ENCODE results near the gene PIBF1. TPM values are rescaled to one million over a fixed set of nuclear protein-coding genes. Genes with fewer than 3 reads are reported as not detected.

The PIBF1 gene
- polyA plus RNA-seq, 4 donors: 9.2 to 15.9 (median 10.5) TPM

- no peak overlapping the region for H3K4me3 ChIP-seq (ENCODE audit: low read depth in 1 of 3, low read length in 3 of 3)
- 88 to 96% (median 91%) methylated on average over 1 of the region's 1 CpG for WGBS, 3 donors
- H3K9me3 ChIP-seq (ENCODE audit: control insufficient read depth in 2 of 2, insufficient read depth in 1 of 2, low read depth in 1 of 2, low read length in 1 of 2): no peaks in the 10 kb centered on the region
- DNase-seq (no peak), FAIRE-seq (peak; percentile 65)
- no peaks in the 10 kb centered on the region for H3K27me3 ChIP-seq (ENCODE audit: control insufficient read depth in 3 of 3, insufficient read depth in 3 of 3, low read length in 3 of 3)
- peaks cover 0 to 15% (median 0%) of the 10 kb centered on the region in 3 donors for H3K36me3 ChIP-seq (ENCODE audit: control insufficient read depth in 3 of 3, insufficient read depth in 2 of 3, low read depth in 1 of 3, low read length in 3 of 3)
- H3K27ac ChIP-seq (ENCODE audit: low read depth in 1 of 3, low read length in 2 of 3): no peak overlapping the region
- peaks cover 0 to 3% (median 0%) of the 10 kb centered on the region in 3 donors for H3K4me1 ChIP-seq (ENCODE audit: control insufficient read depth in 3 of 3, insufficient read depth in 2 of 3, low read depth in 1 of 3, low read length in 2 of 3)
Measured at GRCh38 chr13:73015805-73016204, 233.9 kb downstream of the PIBF1 start.

GRCh38 chr13:73018336-73018735 is 236.4 kb downstream of the PIBF1 start:
- FAIRE-seq (no peak), DNase-seq (no peak)
- Histone ChIP-seq H3K4me3 (ENCODE audit: low read depth in 1 of 3, low read length in 3 of 3) (no peak overlapping the region), H3K36me3 (ENCODE audit: control insufficient read depth in 3 of 3, insufficient read depth in 2 of 3, low read depth in 1 of 3, low read length in 3 of 3) (peaks cover 0 to 15% (median 0%) of the 10 kb centered on the region in 3 donors), H3K27me3 (ENCODE audit: control insufficient read depth in 3 of 3, insufficient read depth in 3 of 3, low read length in 3 of 3) (no peaks in the 10 kb centered on the region), H3K9me3 (ENCODE audit: control insufficient read depth in 2 of 2, insufficient read depth in 1 of 2, low read depth in 1 of 2, low read length in 1 of 2) (no peaks in the 10 kb centered on the region), H3K4me1 (ENCODE audit: control insufficient read depth in 3 of 3, insufficient read depth in 2 of 3, low read depth in 1 of 3, low read length in 2 of 3) (no peaks in the 10 kb centered on the region), H3K27ac (ENCODE audit: low read depth in 1 of 3, low read length in 2 of 3) (no peak overlapping the region)
- WGBS, 3 donors: 75 to 95% (median 79%) methylated on average over 1 of the region's 1 CpG

DNA sequence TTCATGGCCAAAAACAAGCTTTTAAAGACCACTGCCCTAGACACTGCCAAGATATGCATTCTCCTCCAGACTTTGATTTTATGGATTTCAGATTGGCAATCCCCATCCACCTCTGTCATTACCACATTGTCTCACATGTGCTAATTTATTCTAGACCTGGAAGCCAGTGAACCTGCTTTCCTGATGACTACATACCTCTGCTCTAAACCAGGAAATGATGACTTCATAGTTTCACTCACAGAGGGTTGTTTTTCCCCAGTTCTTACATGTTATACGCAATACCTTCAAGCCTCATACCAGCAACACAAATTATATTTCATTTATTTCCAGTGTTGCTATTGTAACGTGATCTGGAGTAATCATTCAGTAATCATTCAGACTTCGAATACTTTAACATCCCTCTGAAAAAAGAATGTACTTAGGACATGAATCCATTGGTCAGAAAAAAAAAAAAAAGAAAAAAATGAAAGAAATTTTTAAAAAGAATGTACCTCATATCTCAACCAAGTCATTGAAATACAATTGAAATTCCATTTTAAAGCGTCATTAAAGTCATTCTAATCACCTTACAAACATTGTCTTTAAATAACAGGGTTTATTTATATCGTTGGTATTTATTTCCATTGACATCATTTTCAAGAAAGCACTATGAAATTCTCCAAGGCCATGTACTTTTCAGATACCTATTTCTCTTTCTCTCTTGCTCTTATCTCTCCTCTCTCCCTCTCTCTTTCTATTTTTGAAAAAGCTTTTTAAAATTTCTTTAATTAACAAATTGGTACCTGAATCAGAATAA is 243.5 kb downstream of the PIBF1 start:
- H3K27me3 ChIP-seq (ENCODE audit: control insufficient read depth in 3 of 3, insufficient read depth in 3 of 3, low read length in 3 of 3): no peaks in the 10 kb centered on the region
- no peak overlapping the region for H3K27ac ChIP-seq (ENCODE audit: low read depth in 1 of 3, low read length in 2 of 3)
- no peaks in the 10 kb centered on the region for H3K4me1 ChIP-seq (ENCODE audit: control insufficient read depth in 3 of 3, insufficient read depth in 2 of 3, low read depth in 1 of 3, low read length in 2 of 3)
- WGBS, 3 donors: 83 to 89% (median 86%) methylated on average over 5 of the region's 5 CpGs
- H3K36me3 ChIP-seq (ENCODE audit: control insufficient read depth in 3 of 3, insufficient read depth in 2 of 3, low read depth in 1 of 3, low read length in 3 of 3): no peaks in the 10 kb centered on the region
- no peaks in the 10 kb centered on the region for H3K9me3 ChIP-seq (ENCODE audit: control insufficient read depth in 2 of 2, insufficient read depth in 1 of 2, low read depth in 1 of 2, low read length in 1 of 2)
- H3K4me3 ChIP-seq (ENCODE audit: low read depth in 1 of 3, low read length in 3 of 3): no peak overlapping the region
- DNase-seq (no peak), FAIRE-seq (peak; percentile 23)

DNA sequence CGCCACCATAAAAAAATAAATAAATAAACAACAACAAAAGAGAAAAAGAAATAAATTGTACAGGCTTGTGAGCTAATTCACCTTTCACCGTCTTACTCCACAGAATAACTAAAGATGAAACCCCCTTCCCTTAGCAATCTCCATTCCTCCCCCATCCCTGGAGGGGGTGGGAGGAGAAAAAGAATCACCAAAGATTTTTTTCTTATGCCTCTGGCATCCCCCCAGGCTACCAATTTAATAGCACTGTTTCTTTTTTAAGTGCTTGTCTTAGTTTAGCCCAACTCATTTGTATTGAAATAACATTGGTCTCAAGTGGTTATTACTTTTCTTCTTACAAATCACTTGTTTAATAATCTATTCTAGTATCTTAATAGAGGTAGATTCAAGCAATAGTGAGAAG is 253.0 kb downstream of the PIBF1 start:
- H3K4me1 ChIP-seq (ENCODE audit: control insufficient read depth in 3 of 3, insufficient read depth in 2 of 3, low read depth in 1 of 3, low read length in 2 of 3): peaks cover 0 to 8% (median 0%) of the 10 kb centered on the region in 3 donors
- no peak overlapping the region for H3K27ac ChIP-seq (ENCODE audit: low read depth in 1 of 3, low read length in 2 of 3)
- DNase-seq: no peak
- no peaks in the 10 kb centered on the region for H3K9me3 ChIP-seq (ENCODE audit: control insufficient read depth in 2 of 2, insufficient read depth in 1 of 2, low read depth in 1 of 2, low read length in 1 of 2)
- 95 to 100% (median 97%) methylated on average over 2 of the region's 2 CpGs for WGBS, 3 donors
- no peak overlapping the region for H3K4me3 ChIP-seq (ENCODE audit: low read depth in 1 of 3, low read length in 3 of 3)
- FAIRE-seq: no peak
- no peaks in the 10 kb centered on the region for H3K36me3 ChIP-seq (ENCODE audit: control insufficient read depth in 3 of 3, insufficient read depth in 2 of 3, low read depth in 1 of 3, low read length in 3 of 3)
- no peaks in the 10 kb centered on the region for H3K27me3 ChIP-seq (ENCODE audit: control insufficient read depth in 3 of 3, insufficient read depth in 3 of 3, low read length in 3 of 3)

- no peaks in the 10 kb centered on the region for H3K27me3 ChIP-seq (ENCODE audit: control insufficient read depth in 3 of 3, insufficient read depth in 3 of 3, low read length in 3 of 3)
- DNase-seq (no peak), FAIRE-seq (no peak)
- no peak overlapping the region for H3K27ac ChIP-seq (ENCODE audit: low read depth in 1 of 3, low read length in 2 of 3)
- no peak overlapping the region for H3K4me3 ChIP-seq (ENCODE audit: low read depth in 1 of 3, low read length in 3 of 3)
- no peaks in the 10 kb centered on the region for H3K9me3 ChIP-seq (ENCODE audit: control insufficient read depth in 2 of 2, insufficient read depth in 1 of 2, low read depth in 1 of 2, low read length in 1 of 2)
- H3K4me1 ChIP-seq (ENCODE audit: control insufficient read depth in 3 of 3, insufficient read depth in 2 of 3, low read depth in 1 of 3, low read length in 2 of 3): peaks cover 0 to 8% (median 0%) of the 10 kb centered on the region in 3 donors
- 66 to 79% (median 79%) methylated on average over 2 of the region's 2 CpGs for WGBS, 3 donors
- no peaks in the 10 kb centered on the region for H3K36me3 ChIP-seq (ENCODE audit: control insufficient read depth in 3 of 3, insufficient read depth in 2 of 3, low read depth in 1 of 3, low read length in 3 of 3)
Measured at GRCh38 chr13:73035660-73036059, 253.7 kb downstream of the PIBF1 start.

DNA sequence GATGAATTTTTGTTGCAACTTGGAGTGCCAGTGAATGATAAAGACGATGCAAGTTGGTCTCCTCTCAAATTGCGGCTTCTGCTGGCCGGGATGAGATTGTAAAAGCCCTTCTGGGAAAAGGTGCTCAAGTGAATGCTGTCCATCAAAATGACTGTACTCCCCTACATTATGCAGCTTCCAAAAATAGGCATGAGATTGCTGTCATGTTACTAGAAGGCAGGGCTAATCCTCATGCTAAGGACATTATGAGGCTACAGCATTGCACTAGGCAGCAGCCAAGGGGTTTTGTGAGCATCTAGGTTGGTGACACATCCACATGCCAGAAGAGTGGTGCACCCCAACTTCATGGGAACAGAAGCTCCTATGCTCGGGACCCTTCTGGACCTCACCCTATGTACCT is 254.6 kb downstream of the PIBF1 start:
- H3K4me1 ChIP-seq (ENCODE audit: control insufficient read depth in 3 of 3, insufficient read depth in 2 of 3, low read depth in 1 of 3, low read length in 2 of 3): peaks cover 0 to 10% (median 0%) of the 10 kb centered on the region in 3 donors
- no peaks in the 10 kb centered on the region for H3K36me3 ChIP-seq (ENCODE audit: control insufficient read depth in 3 of 3, insufficient read depth in 2 of 3, low read depth in 1 of 3, low read length in 3 of 3)
- WGBS, 3 donors: 95 to 97% (median 97%) methylated on average over 4 of the region's 4 CpGs
- H3K4me3 ChIP-seq (ENCODE audit: low read depth in 1 of 3, low read length in 3 of 3): no peak overlapping the region
- H3K9me3 ChIP-seq (ENCODE audit: control insufficient read depth in 2 of 2, insufficient read depth in 1 of 2, low read depth in 1 of 2, low read length in 1 of 2): no peaks in the 10 kb centered on the region
- DNase-seq (no peak), FAIRE-seq (no peak)
- H3K27me3 ChIP-seq (ENCODE audit: control insufficient read depth in 3 of 3, insufficient read depth in 3 of 3, low read length in 3 of 3): no peaks in the 10 kb centered on the region
- H3K27ac ChIP-seq (ENCODE audit: low read depth in 1 of 3, low read length in 2 of 3): no peak overlapping the region

DNA sequence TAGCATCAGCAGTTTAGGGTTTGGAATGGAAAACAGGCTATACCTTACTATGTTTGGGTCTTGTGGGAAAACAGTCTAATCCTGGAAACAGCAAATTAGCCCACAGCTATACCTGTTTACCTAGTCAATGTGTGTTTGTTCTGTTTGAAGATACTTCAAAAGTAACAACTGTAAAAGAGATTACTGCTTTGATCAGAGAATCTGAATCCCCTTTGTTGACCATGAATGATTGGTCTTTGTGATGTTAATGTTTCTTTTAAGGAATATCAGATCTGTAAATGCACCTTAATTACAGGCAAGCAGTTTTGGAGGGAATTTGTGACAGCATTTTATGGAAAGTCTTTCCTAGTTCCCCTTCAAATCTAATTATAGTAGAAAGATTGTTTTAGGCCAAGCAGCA is 256.1 kb downstream of the PIBF1 start:
- FAIRE-seq: no peak
- no peaks in the 10 kb centered on the region for H3K27me3 ChIP-seq (ENCODE audit: control insufficient read depth in 3 of 3, insufficient read depth in 3 of 3, low read length in 3 of 3)
- no peak for DNase-seq
- peaks cover 0 to 16% (median 0%) of the 10 kb centered on the region in 3 donors for H3K4me1 ChIP-seq (ENCODE audit: control insufficient read depth in 3 of 3, insufficient read depth in 2 of 3, low read depth in 1 of 3, low read length in 2 of 3)
- H3K9me3 ChIP-seq (ENCODE audit: control insufficient read depth in 2 of 2, insufficient read depth in 1 of 2, low read depth in 1 of 2, low read length in 1 of 2): no peaks in the 10 kb centered on the region
- H3K4me3 ChIP-seq (ENCODE audit: low read depth in 1 of 3, low read length in 3 of 3): no peak overlapping the region
- no peak overlapping the region for H3K27ac ChIP-seq (ENCODE audit: low read depth in 1 of 3, low read length in 2 of 3)
- H3K36me3 ChIP-seq (ENCODE audit: control insufficient read depth in 3 of 3, insufficient read depth in 2 of 3, low read depth in 1 of 3, low read length in 3 of 3): no peaks in the 10 kb centered on the region

GRCh38 chr13:73039201-73040108 is 257.5 kb downstream of the PIBF1 start:
- no peaks in the 10 kb centered on the region for H3K27me3 ChIP-seq (ENCODE audit: control insufficient read depth in 3 of 3, insufficient read depth in 3 of 3, low read length in 3 of 3)
- H3K4me3 ChIP-seq (ENCODE audit: low read depth in 1 of 3, low read length in 3 of 3): no peak overlapping the region
- H3K27ac ChIP-seq (ENCODE audit: low read depth in 1 of 3, low read length in 2 of 3): peak overlapping the region in 2 of 3 donors; percentile 48 to 72
- DNase-seq (peak; percentile 36 to 41), FAIRE-seq (peak; percentile 26)
- no peaks in the 10 kb centered on the region for H3K9me3 ChIP-seq (ENCODE audit: control insufficient read depth in 2 of 2, insufficient read depth in 1 of 2, low read depth in 1 of 2, low read length in 1 of 2)
- H3K4me1 ChIP-seq (ENCODE audit: control insufficient read depth in 3 of 3, insufficient read depth in 2 of 3, low read depth in 1 of 3, low read length in 2 of 3): peaks cover 0 to 16% (median 0%) of the 10 kb centered on the region in 3 donors
- WGBS, 3 donors: 57 to 70% (median 58%) methylated on average over 2 of the region's 2 CpGs
- H3K36me3 ChIP-seq (ENCODE audit: control insufficient read depth in 3 of 3, insufficient read depth in 2 of 3, low read depth in 1 of 3, low read length in 3 of 3): no peaks in the 10 kb centered on the region
